ENCODE data around the gene RHEX.

The RHEX gene

GRCh38 chr1:206116191-206116872, 63.4 kb downstream of the RHEX start:
- DNase-seq (ENCODE audit: low read depth in 3 of 3): no peak

- DNase-seq (ENCODE audit: low read depth in 3 of 3): no peak
Observed at GRCh38 chr1:206116873-206117150, 63.8 kb downstream of the RHEX start.

GRCh38 chr1:206117151-206117948, 64.4 kb downstream of the RHEX start, which contains the start of gene AVPR1B:
AVPR1B (minus strand) TSS chr1:206117388; CDS start chr1:206116890, 498 bp downstream.
- DNase-seq (ENCODE audit: low read depth in 3 of 3): no peak

GRCh38 chr1:206120406-206120805, 67.4 kb downstream of the RHEX start:
- DNase-seq (ENCODE audit: low read depth in 3 of 3): no peak

- DNase-seq (ENCODE audit: low read depth in 3 of 3): no peak
Observed at GRCh38 chr1:206121269-206121668, 68.3 kb downstream of the RHEX start.

- DNase-seq (ENCODE audit: low read depth in 3 of 3): no peak
Observed at GRCh38 chr1:206122686-206123085, 69.7 kb downstream of the RHEX start.

GRCh38 chr1:206125346-206125745, 72.4 kb downstream of the RHEX start:
- no peak for DNase-seq (ENCODE audit: low read depth in 3 of 3)

- no peak for DNase-seq (ENCODE audit: low read depth in 3 of 3)
Observed at GRCh38 chr1:206127336-206127735, 74.4 kb downstream of the RHEX start.

GRCh38 chr1:206128196-206128595, 75.2 kb downstream of the RHEX start:
- DNase-seq (ENCODE audit: low read depth in 3 of 3): no peak

- DNase-seq (ENCODE audit: low read depth in 3 of 3): no peak
Observed at GRCh38 chr1:206131037-206131436, 78.1 kb downstream of the RHEX start.

- no peak for DNase-seq (ENCODE audit: low read depth in 3 of 3)
Observed at GRCh38 chr1:206133751-206134415, 80.9 kb downstream of the RHEX start.

- DNase-seq (ENCODE audit: low read depth in 3 of 3): no peak
Observed at GRCh38 chr1:206135248-206135647, 82.3 kb downstream of the RHEX start.

- no peak for DNase-seq (ENCODE audit: low read depth in 3 of 3)
Observed at GRCh38 chr1:206136241-206136640, 83.3 kb downstream of the RHEX start.

GRCh38 chr1:206142011-206142410, 89.0 kb downstream of the RHEX start:
- DNase-seq (ENCODE audit: low read depth in 3 of 3): no peak

- DNase-seq (ENCODE audit: low read depth in 3 of 3): no peak
Observed at GRCh38 chr1:206142770-206143169, 89.8 kb downstream of the RHEX start.

GRCh38 chr1:206143537-206144172, 90.7 kb downstream of the RHEX start:
- DNase-seq (ENCODE audit: low read depth in 3 of 3): no peak

- DNase-seq (ENCODE audit: low read depth in 3 of 3): no peak
Observed at GRCh38 chr1:206144605-206145004, 91.6 kb downstream of the RHEX start.

GRCh38 chr1:206145771-206146290, 92.9 kb downstream of the RHEX start:
- DNase-seq (ENCODE audit: low read depth in 3 of 3): no peak

All from stimulated activated CD4-positive, alpha-beta T cell treated with anti-CD3 and anti-CD28 coated beads, TNF-alpha, amount 100 ng/mL, for 48 hours (primary cell).